SK-MEL-5 (cell line): Measurements from ENCODE around the gene GOLGA6L10. TPM values are rescaled to one million over a fixed set of nuclear protein-coding genes. Genes with fewer than 3 reads are reported as not detected.

Experiments used
- total RNA-seq: library from RNA; depleted of rRNA; stranded (reverse); fragments of >200 nt; shearing (Covaris generic); gene quantifications from 2 replicates; pipeline ENCODE4 v1.2.3, GENCODE V29; 2014; rRNA removed

GOLGA6L10 gene
- total RNA-seq, 1 experiment from 2014 or later, result 0.18 TPM

Other genes starting within 250 kb of the GOLGA6L10 start
- gene EFL1, start 86.7 kb downstream of the GOLGA6L10 start, total RNA-seq, result 17.6 and 18.7 TPM in 2 replicates
- gene SAXO2, start 86.7 kb downstream of the GOLGA6L10 start, total RNA-seq, result 0.43 TPM in 1 of 2 replicates, not detected in the other
- gene GOLGA6L9, start 80.3 kb upstream of the GOLGA6L10 start, total RNA-seq, result 1.8 and 2.3 TPM in 2 replicates
- gene RPS17, start 191.0 kb upstream of the GOLGA6L10 start, total RNA-seq, result 4,693 and 4,992 TPM in 2 replicates